VCaP (cell line): ENCODE data around the gene AGXT2.

Source experiments
- H3K27ac ChIP-seq: fragments of 450-650 bp; 2 replicates; pipeline ENCODE4 v1.5.1; 2017
- CTCF ChIP-seq: fragments of 450-650 bp; conservative IDR thresholded peaks from 2 replicates; pipeline ENCODE4 v1.5.1; 2017; ENCODE audit warnings: mild to moderate bottlenecking, moderate library complexity

AGXT2 gene

GRCh38 chr5:35004771-35005170 lies 43.0 kb downstream of the AGXT2 start:
- no peak overlapping the region for H3K27ac ChIP-seq
- no peak for TF ChIP-seq CTCF

- no peak for TF ChIP-seq CTCF
- H3K27ac ChIP-seq: no peak overlapping the region
These were observed 43.5 kb downstream of the AGXT2 start for GRCh38 chr5:35004200-35004599.

DNA sequence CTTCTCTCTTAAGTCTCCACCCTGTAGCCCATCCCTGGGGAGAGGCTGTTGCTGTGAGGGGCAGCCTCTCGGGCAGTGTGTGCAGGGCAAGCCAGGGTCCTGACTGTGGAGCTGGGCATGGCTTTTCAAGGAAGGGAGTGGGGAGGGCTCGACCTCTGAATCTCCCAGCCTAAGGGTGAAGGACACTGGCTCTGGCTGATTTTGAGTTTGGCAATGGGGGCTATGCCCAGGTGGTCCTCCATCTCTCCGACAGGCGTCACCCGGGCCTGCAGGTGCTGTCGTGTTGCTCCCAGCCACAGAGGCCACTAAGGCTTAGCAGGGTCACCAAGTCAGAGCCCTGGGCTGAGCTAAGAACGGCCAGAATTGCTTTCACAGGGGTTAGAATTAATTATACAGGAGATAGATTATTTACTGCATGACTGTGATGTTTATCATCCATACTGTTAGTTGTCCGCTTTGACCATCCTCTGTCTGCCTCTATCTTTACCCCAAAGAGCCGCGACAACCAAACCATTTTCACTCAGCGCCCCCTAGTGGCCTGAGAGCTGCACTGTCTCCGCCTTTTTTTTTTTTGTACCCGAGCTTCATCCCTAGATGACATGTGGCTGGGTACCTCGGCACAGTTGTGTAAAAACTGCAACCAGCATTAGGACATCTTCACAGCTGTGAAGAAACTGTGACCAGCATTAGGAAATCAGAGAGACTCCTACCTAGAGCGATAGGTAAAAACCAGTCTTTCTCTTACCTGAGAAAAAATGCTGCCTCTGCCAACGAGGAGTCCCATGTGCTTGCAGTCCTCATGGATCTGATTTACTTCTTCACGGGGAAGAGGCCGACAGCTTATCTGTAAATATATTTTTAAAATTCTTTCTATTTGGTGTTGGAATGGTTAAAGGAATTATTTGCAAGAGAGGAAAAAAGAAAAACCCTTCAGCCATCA lies 44.5 kb downstream of the AGXT2 start:
- no peak overlapping the region for H3K27ac ChIP-seq

GRCh38 chr5:35002459-35002858 lies 45.3 kb downstream of the AGXT2 start:
- TF ChIP-seq CTCF: no peak
- H3K27ac ChIP-seq: no peak overlapping the region

More for the DNA sequence above, 44.5 kb downstream of the AGXT2 start:
- TF ChIP-seq CTCF: peak; percentile 95

DNA sequence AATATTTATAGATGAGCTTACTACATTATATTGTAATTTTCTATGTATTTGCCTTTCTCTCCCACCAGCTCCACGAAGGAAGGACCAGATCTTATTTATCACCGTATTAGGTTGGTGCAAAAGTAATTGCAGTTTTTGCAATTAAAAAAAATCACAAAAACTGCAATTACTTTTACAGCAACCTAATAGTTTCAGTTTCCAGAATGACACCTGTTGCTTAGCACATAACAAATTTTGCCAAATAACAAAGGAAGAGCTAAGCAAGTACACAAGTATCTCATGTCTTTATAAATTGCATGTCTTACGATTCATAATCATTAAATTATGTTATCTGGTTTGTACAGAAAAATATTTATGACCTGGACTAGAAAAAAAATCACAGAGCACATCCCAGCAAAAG lies 45.9 kb downstream of the AGXT2 start:
- TF ChIP-seq CTCF: no peak
- no peak overlapping the region for H3K27ac ChIP-seq

GRCh38 chr5:34998058-34998789 lies 49.5 kb downstream of the AGXT2 start:
- TF ChIP-seq CTCF: no peak
- no peak overlapping the region for H3K27ac ChIP-seq

DNA sequence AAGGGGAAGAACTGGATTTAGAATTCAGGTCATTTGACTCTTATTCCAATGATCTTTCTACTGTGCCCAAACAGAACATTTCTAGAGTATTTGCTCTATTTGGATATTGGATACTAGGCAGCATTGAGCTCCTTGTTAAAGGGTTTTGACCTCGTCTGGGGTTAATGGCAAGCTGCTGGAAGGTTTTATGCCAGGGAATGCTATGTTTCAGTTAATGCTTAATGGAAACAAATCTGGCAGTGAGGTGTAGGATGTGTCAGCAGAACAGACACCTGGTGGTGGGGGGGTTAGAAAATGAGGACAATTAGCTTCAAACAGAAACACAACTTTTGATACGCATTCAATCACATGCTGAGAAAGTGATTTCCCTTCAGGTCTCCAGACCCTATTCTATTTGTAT lies 51.5 kb downstream of the AGXT2 start:
- H3K27ac ChIP-seq: no peak overlapping the region
- no peak for TF ChIP-seq CTCF
